HG03066 (cell line): ENCODE results near the gene CSK.
A peak's percentile ranks its signal among the peaks of the same experiment; 100 is the strongest.
"Not testable (repeated sequence)": the region's sequence is repeated elsewhere in the genome, so short reads cannot be mapped to it uniquely, and the experiment has no call there.

ENCODE experiments used
- ATAC-seq: cut with Tn5 transposase; IDR thresholded peaks from one replicate; pipeline ENCODE4 v1.9.1; 2021; ENCODE audit warnings: low read depth; ENCODE audit not compliant: unreplicated experiment

Gene CSK

DNA sequence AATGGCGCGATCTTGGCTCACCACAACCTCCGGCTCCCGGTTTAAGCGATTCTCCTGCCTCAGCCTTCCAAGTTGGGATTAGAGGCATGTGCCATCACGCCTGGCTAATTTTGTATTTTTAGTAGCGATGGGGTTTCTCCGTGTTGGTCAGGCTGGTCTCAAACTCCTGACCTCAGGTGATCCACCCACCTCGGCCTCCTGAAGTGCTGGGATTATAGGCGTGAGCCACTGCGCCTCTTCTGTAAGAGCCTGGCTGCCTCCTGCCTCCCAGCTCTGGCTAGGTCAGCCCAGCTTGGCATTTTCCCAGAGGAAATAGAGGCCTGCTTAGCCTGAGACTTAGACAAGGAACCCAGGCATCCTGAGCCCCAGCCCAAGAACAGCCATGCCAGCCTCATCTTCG, 4.2 kb downstream of the CSK start:
- ATAC-seq: not testable (repeated sequence)

DNA sequence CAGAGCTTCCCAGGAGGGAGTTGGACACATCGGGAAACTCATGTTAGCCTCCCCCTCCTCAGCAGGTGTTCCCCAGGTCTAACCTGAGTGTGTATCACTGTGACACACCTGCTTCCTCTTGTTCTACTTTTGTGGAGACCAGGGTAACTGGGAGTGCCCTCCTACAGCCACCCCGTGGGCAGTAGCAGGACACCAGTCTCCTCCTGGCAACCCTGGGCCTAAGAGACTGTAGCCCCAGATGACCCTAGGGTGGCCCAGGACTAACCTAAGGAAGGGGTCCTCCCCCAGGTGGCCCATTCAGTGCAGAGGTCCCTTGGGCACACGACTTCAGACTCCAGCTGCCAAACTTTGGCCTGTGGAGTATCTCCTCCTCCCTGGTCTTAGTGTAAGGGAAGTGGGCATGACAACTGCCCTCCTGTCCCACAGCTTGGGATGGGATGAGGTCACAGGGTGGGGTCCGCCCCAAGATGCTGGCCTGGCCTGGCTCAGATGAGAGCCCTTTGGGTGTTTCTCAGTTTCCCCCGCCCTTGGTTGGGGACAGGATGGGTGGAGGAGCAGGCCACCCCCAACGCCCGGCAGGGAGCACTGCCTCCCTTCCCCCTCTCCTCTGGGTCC, 4.8 kb downstream of the CSK start:
- ATAC-seq: no peak

DNA sequence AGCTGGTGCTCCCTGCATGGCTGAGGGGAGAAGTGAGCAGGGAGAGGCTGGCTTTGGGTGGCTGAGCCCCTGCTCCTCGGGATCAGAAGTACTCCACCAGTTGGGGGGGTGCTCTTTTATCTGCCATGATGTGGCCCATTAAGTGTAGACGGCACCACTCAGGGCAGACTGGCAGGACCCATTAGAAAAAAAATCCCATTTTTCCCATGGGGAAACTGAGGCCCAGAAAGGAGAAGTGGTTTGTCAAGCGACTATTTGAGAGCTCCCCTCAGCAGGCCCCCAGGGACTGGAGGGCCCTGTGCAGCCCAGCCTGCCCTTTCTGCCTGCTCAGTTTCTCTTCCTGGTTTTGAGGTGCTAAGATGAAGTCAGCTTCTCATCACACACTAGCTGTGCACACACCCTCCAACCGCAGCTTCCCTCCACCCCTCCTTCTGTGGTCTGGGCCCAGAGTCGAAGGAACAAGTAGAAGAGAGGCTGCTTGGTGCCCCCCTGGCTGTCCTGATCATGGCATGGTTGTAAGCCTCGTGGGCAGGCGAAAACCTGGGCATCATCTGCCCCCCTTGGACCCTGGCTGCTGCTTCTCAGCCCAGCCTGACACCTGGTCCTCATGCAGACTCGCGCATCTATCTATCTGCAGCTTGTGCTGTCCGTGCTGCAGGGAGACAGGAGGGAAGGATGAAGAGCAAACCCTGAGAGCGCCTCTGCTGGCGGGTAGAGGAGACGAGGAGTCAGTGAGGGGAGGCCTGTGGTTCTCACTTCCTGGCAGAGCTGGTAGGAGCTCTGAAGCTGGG, 5.6 kb downstream of the CSK start:
- ATAC-seq: peak; percentile 42

DNA sequence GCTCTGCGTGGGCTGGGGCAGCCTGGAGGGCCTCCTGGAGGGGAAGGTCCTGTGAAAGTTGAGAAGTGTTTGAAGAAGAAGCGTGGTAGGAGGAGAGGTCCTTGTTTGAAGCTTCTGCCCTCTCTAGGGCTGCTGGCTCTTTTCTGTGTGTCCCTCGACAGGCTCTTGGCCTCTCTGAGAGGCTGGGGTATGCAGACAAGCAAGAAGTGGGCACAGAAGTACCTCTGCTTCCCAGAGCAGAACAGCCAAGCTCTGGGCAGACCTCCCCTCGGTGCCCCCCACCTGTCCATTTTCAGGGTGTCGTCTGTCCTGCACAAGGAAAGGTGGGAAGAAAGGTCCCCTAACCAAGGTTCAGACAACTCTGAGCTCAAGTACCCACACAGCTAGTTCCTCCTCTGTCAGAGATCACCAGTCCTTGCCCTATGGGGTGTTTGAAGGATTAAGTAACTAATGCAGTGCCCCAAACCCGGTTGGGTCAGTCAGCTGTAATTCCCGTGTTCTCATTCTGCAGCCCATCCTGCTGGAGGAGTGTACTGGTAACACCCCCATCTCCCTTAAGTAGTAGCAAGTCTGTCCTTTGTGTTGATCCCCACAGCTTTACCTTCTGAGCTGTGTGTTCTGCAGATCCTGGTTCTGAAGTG, 6.3 kb downstream of the CSK start:
- ATAC-seq: no peak

DNA sequence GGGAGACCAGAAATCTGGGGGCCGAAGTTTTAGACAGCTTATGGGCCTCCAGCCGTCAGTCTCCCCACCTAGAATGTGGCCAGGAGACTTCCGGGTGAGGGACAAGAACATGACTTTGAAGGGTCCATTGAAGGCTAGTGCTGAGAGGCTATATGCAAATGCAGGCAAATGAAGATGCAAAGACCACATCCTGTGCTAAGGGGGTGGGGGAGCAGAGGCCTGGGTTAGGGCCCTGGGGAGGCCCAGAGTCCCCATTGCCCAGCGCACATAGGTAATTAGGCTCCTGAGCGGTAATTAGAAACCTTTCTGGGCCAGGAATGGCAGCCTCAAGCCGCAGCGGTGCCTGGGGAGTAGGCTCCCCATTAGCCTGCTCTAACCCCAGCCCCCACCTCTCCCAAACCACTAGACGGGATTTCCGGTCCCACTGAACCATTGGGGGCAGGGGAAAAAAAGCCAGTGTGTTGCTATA, 6.8 kb downstream of the CSK start:
- peak; percentile 34 for ATAC-seq

DNA sequence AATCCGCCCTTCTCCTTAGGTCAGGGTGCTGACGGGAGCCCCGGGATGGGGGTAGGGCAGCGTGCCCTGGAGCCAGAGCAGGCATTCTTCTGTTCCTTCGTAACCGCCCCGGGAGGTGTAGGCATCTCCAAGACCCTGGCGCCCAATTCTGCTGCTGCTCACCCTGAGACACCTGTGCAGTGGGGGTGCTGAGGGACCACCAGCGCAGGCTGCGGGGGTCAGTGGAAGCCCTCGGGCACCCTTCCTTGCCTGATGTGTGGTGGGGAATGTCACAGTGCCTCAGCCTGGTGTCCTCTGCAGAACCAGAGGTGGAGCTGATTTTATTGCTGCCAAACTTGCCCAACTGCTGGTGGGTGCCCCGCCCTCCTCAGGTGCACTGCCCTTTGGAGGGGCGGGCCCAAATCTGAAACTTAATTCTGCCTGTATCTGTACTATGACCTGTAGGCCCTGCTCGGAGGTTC, 7.3 kb downstream of the CSK start:
- ATAC-seq: no peak

DNA sequence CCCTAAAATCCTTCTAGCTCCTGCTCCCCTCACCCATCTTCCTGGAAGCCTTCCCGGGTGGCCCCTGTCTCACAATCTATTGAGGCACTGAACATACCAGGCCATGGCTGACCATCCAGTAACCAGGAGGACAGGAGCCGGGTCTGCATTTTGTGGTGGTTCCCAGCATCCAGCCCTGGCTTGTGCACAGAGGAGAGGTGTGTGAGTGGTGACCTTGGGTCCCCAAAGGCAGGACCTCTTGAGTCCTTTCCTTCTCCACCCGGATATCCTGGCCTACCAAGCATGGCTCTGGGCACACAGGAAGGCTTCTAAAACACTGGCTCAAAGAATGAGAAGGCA, 7.8 kb downstream of the CSK start:
- ATAC-seq: no peak

DNA sequence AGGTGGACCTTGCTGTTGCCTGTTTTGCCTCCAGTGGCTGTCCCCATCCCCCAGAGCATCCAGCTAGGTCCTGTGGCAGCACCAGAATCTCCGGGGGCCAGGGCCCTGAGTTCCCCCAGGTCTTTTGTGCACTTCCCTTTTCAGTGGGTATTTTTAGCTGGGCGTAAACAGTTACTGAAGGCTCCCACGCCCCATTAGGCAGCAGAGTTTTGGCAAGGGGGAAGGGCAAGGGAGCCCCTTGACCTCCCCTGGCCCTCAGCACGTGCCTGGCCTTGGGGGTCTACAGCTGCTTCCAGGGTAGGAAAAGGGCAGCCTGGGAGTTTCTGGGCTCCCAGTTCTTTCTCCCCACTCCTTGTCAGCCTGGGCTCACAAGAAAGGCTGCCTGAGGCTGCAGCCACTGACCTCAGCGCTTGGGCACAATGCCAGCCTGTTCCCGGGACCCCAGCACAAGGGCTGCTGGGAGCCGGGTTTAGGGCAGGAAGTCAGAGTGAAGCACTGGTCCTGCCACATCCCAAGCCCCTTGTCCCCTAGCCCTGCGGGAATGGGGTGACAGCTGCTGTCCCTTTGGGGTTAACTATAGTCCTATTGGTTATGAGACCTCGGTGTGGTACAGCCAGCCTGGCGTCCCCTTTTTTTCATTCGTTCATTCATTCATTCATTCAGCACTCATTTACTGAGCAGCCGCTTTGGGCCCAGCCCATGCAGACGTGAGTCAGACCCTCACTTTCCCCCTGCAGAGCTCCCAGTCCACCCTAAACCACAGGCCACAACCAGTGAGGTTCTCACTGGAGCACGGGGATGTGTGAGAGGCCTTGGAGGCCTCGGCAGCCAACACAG, 8.4 kb downstream of the CSK start:
- no peak for ATAC-seq

DNA sequence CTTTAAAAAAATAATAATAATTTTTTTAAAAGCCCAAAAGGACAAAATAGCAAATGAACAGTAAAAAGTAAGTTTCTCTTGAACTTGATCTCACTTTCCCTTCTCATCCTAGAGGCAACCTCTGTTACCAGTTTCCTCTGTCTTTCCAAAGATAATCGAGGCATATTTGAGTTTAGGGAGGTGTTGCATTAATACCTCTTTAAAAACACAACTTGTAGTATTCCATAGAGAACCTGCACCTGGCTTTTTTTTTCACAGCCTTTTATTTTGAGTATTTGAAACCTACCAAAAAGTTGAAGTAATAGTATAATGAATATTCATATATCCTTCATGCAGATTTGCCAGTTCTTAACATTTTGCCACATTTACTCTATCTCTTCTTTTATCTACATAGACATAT, 9.1 kb downstream of the CSK start:
- ATAC-seq: no peak

DNA sequence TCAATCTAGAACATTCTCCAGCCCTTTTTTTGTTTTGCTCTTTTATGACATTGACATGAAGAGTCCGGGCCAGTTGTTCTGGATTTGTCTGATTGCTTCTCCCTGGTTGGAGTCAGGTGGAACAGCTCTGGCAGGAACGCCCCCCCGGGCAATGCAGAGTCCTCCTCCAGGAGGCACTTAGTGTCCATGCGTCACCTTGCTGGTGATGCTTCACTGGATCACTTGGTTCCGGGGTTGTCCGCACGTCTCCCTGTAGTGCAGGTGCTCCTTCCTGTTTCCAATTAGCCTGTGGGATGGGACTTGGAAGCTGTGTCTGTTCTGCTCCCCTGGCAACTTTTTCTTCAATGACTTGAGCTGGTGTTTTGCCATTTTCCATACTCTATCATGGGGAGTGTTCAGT, 9.8 kb downstream of the CSK start:
- no peak for ATAC-seq

DNA sequence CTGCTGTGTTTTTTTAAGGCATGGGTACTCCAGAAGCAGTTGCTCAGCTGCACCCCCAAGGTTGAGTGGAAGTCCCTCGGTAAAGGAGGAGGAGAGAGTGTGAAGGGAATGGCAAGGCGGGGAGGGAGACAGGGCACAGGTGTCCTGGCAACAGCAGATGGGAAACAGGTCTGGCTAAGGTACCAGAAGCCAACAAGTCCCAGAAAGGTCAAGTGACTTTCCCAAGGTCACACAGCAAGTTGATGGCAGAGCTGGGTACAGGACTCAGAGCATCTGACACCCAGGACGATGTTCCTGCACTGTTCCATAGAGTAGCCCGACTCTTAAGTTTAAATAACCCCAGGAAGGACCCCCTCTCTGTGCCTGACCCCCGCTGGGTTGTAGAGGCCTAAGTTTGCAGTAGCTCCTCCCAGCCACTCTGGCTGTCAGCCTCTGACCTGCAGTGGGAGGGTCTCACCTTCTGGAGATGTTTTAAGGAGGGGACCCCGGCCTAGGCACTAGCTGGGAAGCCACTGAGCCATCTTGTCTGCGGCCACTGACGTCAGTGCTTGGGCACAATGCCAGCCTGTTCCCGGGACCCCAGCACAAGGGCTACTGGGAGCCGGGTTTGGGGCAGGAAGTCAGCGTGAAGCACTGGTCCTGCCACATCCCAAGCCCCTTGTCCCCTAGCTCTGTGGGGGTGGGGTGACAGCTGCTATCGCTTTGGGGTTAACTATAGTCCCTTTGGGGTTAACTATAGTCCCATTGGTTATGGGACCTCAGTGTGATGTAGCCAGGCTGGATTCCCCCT, 10.5 kb downstream of the CSK start:
- no peak for ATAC-seq

DNA sequence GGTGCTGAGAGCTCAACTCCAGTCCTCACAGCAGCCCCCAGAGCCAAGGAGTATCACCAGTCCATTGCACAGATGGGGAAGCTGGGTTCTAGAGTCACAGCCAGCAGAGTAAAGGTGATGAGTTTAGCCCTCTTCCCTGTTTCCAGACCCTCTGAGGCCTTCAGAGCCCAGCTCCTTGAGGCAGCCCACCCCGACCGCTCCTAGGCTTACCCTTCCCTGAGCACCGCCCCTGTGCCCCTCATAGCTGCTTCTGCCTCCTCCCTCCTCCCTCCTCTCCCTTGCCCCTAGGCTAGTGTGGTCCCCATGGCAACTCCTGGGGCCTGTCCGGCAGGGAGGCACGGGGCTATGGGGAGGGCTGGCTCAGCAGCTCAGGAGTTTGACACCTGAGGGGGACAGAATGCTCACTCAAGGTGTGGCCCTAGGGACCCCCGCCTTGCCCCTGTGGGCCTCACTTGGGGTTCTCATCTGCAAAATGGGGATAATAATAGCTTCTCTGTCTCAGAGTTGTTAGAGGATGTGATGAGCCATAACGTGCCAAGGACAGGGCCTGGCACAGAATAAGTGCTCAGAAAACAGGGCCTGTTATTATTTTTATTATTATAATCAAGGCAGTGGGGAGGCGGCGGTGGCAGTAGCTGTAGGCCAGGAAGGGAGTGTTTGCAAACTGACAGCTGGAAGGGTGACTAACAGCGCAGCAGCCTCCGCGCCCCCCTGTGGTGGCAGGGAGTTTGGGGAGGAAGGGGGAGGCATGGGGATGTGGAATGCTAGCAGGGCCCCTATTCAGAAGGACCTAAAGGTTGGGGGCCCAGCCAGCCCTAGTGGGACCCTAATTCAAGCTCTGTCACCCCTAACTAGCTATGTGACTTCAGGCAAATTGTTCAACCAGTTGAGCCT, 11.5 kb downstream of the CSK start:
- no peak for ATAC-seq

DNA sequence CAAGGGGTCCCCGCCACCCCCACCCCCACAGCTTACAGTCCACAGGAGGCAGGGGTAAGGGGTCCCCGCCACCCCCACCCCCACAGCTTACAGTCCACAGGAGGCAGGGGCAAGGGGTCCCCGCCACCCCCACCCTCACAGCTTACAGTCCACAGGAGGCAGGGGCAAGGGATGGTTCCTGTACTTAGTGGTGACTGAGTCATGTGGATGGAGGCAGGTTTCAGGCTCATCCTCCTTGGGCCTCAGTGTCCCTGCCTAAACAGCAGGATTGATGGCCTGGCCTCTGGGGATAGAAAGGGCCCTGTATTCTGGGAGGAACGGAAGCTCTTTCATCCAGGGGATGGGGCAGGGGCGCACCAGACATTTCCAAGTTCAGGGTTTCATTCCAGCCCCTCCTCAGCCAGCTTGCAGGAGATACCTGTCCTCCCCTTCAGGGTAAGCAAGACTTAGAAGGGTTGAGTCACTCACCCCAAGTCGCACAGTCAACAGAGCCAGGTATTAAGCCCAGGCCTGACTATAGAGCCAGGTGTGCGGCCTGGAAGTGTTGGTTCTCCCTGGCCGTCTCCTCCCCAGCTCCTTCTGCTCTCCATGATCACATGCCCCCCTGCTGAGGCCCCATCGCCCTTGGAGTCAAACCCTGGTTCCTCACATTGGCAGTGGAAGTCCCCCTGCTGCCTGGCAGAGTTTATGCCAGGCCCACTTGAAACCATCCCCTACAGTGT, 12.5 kb downstream of the CSK start:
- ATAC-seq: no peak

DNA sequence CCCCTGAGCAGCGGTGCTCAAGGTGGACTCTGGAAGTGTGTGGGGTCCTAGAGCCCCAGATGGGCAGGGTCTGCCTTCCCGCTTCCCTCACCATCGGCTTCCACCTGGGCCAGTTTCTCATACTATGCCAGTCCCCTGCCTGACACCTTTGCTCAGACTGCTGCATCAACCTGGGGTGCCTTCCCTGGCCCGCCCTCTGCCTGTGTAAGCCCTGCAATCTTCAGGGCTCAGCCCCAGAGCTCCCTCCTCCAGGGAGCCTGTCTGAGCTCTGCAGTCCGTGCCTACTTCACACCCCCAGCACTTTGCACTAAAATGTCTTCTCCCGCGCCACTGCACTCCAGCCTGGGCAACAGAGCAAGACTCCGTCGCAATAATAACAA, 13.1 kb downstream of the CSK start:
- no peak for ATAC-seq

DNA sequence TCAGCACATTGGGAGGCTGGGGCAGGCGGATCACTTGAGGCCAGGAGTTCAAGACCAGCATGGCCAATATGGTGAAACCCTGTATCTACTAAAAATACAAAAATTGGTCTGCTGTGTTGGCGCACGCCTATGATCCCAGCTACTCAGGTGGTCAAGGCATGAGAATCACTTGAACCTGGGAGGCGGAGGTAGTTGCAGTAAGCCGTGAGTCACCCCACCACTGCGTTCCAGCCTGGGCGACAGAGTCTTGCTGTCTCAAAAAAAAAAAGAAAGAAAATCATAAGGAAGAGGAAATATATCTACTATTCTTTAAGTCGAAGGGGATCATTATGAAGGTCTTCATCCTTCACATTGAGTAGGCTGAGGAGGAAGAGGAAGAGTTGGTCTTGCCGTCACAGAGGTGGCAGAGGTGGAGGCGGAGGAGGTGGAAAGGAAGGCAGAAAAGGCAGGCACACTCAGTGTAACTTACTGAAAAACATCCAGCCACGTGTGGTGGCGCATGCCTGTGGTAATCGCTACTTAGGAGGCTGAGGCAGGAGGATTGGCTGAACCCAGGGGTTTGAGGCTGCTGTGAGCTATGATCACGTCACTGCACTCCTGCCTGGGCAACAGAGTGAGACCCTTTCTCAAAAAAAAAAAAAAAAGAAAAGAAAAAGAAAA, 14.2 kb downstream of the CSK start:
- ATAC-seq: no peak

DNA sequence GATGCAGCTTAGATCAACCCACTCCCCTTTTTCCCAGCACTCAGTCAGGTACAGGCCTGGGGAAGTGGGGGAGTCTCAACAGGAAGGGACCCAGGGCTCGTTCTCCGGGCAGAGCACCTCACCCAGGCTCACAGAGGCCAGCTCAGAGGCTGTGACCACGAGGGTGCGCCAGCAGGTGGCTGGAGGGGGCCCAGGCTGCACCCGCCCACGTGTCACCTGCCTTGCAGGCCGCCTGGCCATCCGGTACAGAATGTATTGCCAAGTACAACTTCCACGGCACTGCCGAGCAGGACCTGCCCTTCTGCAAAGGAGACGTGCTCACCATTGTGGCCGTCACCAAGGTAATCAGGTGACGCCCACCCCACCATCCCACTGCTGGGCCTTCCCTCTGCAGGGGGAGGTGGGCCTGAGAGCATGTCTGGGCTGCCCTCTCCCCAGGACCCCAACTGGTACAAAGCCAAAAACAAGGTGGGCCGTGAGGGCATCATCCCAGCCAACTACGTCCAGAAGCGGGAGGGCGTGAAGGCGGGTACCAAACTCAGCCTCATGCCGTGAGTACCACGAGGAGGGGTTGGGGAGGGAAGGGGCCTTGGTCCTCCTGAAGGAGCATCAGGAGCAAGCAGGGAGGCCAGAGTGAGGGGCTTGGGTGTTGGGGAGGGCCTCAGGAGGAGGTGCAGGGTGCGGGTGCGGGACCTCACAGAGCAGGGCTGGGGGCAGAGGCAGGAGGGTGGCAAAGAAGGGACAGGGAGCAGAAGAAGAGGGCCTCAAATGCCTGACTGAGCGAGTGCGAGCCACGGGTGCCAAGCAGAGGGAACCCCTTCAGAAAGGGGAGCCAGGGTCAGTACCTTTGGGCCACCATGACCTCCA, 16.7 kb downstream of the CSK start:
- no peak for ATAC-seq

DNA sequence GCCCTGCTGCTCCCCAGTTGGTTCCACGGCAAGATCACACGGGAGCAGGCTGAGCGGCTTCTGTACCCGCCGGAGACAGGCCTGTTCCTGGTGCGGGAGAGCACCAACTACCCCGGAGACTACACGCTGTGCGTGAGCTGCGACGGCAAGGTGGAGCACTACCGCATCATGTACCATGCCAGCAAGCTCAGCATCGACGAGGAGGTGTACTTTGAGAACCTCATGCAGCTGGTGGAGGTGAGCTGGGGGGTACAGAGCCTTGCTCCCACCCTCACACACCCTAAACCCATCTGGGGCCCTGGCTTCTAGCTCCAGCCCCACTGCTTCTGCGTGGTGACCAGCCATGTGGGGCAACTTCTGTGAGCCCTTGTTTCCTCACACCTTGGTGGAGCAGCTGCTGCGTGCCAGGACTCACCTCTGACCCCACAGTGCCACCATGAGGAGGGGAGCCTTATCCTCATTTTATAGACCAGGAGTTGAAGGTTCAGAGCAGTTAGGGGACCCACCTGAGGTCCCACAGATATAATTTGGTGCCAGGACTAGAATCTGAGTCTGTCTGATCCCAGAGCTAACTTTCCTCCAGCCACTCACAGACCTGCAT, 17.5 kb downstream of the CSK start:
- no peak for ATAC-seq
